Measurements from ENCODE around the gene CASD1.

The CASD1 gene

DNA sequence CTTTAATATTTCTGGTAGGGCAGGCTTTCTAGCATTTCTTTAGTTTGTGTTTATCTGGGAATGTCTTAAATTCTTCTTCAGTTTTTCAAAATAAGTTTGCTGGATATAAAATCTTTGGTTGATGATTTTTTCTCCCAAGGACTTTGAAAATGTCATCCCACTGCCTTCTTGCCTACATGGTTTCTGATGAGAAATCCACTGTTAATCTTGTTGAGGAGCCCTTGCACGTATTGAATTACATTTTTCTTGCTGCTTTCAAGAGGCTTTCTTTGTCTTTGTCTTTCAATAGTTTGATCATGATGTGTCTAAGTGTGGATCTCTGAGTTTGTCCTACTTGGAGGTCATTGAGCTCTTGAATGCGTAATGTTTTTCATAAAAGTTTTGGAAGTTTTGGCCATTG lies 66.0 kb downstream of the CASD1 start:
- TF ChIP-seq, protein P1, sequence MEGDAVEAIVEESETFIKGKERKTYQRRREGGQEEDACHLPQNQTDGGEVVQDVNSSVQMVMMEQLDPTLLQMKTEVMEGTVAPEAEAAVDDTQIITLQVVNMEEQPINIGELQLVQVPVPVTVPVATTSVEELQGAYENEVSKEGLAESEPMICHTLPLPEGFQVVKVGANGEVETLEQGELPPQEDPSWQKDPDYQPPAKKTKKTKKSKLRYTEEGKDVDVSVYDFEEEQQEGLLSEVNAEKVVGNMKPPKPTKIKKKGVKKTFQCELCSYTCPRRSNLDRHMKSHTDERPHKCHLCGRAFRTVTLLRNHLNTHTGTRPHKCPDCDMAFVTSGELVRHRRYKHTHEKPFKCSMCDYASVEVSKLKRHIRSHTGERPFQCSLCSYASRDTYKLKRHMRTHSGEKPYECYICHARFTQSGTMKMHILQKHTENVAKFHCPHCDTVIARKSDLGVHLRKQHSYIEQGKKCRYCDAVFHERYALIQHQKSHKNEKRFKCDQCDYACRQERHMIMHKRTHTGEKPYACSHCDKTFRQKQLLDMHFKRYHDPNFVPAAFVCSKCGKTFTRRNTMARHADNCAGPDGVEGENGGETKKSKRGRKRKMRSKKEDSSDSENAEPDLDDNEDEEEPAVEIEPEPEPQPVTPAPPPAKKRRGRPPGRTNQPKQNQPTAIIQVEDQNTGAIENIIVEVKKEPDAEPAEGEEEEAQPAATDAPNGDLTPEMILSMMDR (IDR thresholded peaks at IDR 0.05; ENCODE audit: low read depth, low read length), result no peak
- DNase-seq (ENCODE audit: low read depth in 2 of 2), result no peak

DNA sequence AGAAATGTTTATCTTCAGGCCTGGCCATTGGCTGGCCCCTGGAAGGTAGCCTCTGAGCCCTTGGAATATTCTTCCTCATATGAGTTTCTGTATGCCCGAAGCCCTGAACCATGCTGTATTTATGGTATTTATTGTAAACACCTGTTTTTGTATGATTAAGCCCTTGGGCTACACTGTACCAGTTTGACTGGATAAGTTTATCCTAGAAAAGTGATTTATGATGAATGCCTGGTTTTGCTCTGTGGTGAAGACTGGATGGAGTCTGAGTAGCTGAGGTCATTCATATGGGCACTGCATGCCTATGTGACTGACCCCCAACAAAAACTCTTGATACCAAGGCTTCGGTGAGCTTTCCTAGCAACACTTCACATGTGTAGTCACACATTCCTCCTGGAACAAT lies 66.7 kb downstream of the CASD1 start:
- TF ChIP-seq, protein P1 (IDR thresholded peaks at IDR 0.05; ENCODE audit: low read depth, low read length), result no peak
- no peak for DNase-seq (ENCODE audit: low read depth in 2 of 2)
- no peak overlapping the region for H3K4me3 ChIP-seq (replicated peaks in 1 of 2; ENCODE audit: low read depth in 2 of 2, low read length in 2 of 2)

More for the DNA sequence above, 66.0 kb downstream of the CASD1 start:
- no peak overlapping the region for H3K4me3 ChIP-seq (replicated peaks in 1 of 2; ENCODE audit: low read depth in 2 of 2, low read length in 2 of 2)

DNA sequence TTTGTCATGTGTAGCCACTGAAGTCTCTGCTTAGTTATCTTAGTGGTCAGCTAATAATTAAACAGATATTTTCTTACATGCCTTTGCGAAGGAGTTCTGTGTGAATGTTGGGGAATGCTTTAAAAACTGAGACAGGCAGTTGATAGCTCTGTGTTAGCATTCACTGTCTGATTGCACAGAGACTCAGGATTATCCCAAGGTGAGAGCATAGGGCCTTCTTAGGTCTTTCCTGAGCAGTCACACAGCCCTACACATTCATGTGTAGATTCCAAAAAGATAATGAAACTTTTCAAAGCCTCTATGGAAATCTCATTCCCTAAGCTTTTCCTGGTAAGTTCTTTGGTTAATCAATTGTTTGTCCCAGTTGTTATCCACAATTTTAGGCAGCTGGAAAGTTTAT lies 67.7 kb downstream of the CASD1 start:
- no peak overlapping the region for H3K4me3 ChIP-seq (replicated peaks in 1 of 2; ENCODE audit: low read depth in 2 of 2, low read length in 2 of 2)
- TF ChIP-seq, protein P1 (IDR thresholded peaks at IDR 0.05; ENCODE audit: low read depth, low read length), result no peak
- no peak for DNase-seq (ENCODE audit: low read depth in 2 of 2)

DNA sequence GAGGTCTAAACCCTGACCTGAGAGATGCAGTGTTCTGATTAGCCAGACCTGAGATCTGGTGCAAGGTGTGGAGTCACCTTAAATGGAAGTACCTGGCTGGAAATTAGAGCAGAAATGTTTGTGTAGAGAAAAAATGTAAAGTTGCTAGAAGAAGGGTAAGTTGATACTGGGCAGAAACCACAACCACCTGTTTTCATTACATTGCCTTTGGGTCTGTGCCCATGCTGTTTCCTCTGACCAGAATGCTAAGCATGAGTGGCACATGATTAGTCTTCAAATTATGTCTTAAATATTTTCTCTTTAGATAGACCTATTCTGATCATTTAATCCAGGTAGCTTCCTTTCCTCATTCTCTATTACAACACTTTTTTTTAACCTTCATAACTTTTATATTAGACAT lies 69.0 kb downstream of the CASD1 start:
- no peak for DNase-seq (ENCODE audit: low read depth in 2 of 2)
- H3K4me3 ChIP-seq (replicated peaks in 1 of 2; ENCODE audit: low read depth in 2 of 2, low read length in 2 of 2), result no peak overlapping the region
- TF ChIP-seq, protein P1 (IDR thresholded peaks at IDR 0.05; ENCODE audit: low read depth, low read length), result no peak

DNA sequence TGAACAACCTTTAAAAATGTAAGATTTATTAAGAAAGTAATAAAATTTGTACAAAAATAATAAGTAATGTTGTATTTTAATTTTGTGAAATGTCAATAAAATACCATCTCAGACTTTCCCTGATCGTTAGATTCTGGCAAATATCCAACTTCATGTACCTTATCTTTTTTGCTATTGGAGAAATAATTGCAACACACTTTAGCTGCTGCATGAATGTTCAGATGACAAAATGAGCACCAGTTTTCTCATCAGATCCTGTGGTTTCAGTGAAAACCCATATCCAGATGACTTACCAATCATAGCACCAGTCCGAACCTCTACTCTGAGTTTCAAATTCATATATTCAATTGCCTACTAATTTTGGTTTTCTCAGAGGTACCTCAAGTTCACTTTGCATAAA lies 69.9 kb downstream of the CASD1 start:
- TF ChIP-seq, protein P1 (IDR thresholded peaks at IDR 0.05; ENCODE audit: low read depth, low read length), result no peak
- H3K4me3 ChIP-seq (replicated peaks in 1 of 2; ENCODE audit: low read depth in 2 of 2, low read length in 2 of 2), result no peak overlapping the region
- no peak for DNase-seq (ENCODE audit: low read depth in 2 of 2)

DNA sequence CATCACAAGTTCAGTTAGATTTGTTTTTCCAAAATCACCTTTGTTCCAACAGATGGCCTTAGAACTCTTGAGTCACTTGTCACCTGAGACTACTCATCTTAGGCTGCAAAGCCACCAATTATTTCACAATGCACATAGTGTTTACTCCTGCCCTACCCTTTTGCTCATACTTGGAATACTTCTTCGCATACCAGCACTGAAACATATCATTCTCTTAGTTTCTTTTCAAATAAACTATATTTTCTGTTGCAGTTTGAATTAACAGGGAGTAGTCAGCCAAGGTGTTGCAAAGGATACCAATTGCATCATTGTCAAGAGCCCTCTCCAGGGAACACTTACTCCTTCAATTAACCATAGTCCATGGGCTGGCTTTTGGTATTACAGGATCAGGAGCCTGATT lies 71.0 kb downstream of the CASD1 start:
- H3K4me3 ChIP-seq (replicated peaks in 1 of 2; ENCODE audit: low read depth in 2 of 2, low read length in 2 of 2), result no peak overlapping the region
- peak; percentile 25 to 64 for DNase-seq (ENCODE audit: low read depth in 2 of 2)
- TF ChIP-seq, protein P1 (IDR thresholded peaks at IDR 0.05; ENCODE audit: low read depth, low read length), result no peak

DNA sequence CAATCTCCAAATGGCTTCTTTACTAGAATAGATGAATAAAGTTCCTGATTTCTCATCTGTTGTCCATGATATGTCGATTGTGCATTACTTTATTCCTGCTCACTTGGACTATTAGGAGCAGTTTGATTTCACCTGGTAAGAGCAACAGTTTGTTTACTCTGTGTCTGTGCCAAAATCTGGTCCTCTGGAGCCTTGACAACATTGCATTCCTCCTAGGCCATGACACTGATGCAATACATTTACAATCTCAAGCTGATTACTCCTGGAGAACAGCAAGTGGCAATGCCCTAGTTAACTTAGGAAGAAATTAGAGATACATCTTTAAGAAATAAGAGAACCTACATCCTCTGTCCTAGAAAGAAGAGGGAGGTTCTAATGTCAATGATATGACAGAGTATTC lies 74.5 kb downstream of the CASD1 start:
- TF ChIP-seq, protein P1 (IDR thresholded peaks at IDR 0.05; ENCODE audit: low read depth, low read length), result no peak
- H3K4me3 ChIP-seq (replicated peaks in 1 of 2; ENCODE audit: low read depth in 2 of 2, low read length in 2 of 2), result no peak overlapping the region
- DNase-seq (ENCODE audit: low read depth in 2 of 2), result peak; percentile 40 to 50
